ENCODE measurements around the gene PERP. TPM values are rescaled to one million over a fixed set of nuclear protein-coding genes. Genes with fewer than 3 reads are reported as not detected.

The PERP gene
- total and polyA plus RNA-seq, 2 of the 8 experiments (the other 6 are each of a cell fraction or from before 2014, with no cell fraction given): 21.0 to 26.7 TPM

DNA sequence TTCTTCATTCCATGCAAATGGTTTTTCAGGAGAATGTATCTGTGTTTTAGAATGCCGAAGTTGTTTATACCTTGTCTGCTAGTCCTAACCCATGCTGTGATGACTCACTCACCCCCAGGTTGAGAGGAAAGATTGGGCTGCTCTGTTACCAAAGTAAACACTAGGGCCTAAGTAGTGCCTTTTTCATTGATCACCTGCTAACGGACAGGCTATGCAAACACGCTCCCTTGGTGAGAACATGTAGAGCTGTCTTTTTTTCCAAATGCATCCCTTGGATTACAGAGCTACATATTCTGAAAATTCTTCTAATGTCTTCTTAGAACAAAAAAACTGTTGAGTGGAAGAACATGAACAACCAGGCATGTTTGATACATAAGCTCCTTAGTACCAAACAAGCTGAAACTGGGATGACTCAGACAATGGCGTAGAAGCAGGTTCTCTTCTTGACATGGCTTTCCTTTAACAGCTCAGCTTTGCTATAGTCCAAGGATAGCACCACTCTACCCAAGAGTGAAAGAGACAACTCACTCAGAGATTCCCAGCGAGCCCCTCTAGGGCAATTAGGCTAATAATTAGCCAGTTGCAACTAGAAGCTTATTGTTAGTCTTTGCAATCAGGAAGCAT, 20.5 kb downstream of the PERP start (continued):
- TF ChIP-seq, protein P1, sequence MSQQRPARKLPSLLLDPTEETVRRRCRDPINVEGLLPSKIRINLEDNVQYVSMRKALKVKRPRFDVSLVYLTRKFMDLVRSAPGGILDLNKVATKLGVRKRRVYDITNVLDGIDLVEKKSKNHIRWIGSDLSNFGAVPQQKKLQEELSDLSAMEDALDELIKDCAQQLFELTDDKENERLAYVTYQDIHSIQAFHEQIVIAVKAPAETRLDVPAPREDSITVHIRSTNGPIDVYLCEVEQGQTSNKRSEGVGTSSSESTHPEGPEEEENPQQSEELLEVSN (IDR thresholded peaks at IDR 0.05): no peak
- TF ChIP-seq TBP (IDR thresholded peaks at IDR 0.05; ENCODE audit: low read depth, low read length) (no peak), BCL11A (IDR thresholded peaks at IDR 0.05; ENCODE audit: low read depth in 2 of 2, low read length in 2 of 2) (no peak), TEAD4 (IDR thresholded peaks at IDR 0.05; ENCODE audit: low read depth, low read length) (0 out of 2 replicates have a peak, but pooled peaks have one; percentile 12)
